Smooth muscle cell (in vitro differentiated cells): ENCODE measurements around the gene HDAC10. TPM values are rescaled to one million over a fixed set of nuclear protein-coding genes. Genes with fewer than 3 reads are reported as not detected.
A peak's percentile ranks its signal among the peaks of the same experiment; 100 is the strongest.

Source experiments
- DNase-seq: peaks from one replicate; lab custom pipeline; 2025; ENCODE audit not compliant: unreplicated experiment; lab: John Stamatoyannopoulos, UW
- H2AFZ ChIP-seq: fragments of 200-600 bp; sonication (generic); 2 replicates; pipeline ENCODE4 v1.6.0; 2016; ENCODE audit warnings: antibody characterized with exemption, low read depth, mild to moderate bottlenecking
- H3F3A ChIP-seq: fragments of 200-600 bp; sonication (generic); 2 replicates; pipeline ENCODE4 v1.6.0; 2017; ENCODE audit warnings: antibody characterized with exemption, low read depth
- H3K27ac ChIP-seq: fragments of 200-600 bp; sonication (generic); 2 replicates; pipeline ENCODE4 v1.5.1; 2016; ENCODE audit warnings: low read depth, mild to moderate bottlenecking
- H3K27me3 ChIP-seq: fragments of 200-600 bp; sonication (generic); 2 replicates; pipeline ENCODE4 v1.6.1; 2016; ENCODE audit warnings: low read depth, mild to moderate bottlenecking
- H3K36me3 ChIP-seq: fragments of 200-600 bp; sonication (generic); 2 replicates; pipeline ENCODE4 v1.5.1; 2016; ENCODE audit warnings: low read depth
- H3K4me1 ChIP-seq: fragments of 200-600 bp; sonication (generic); 2 replicates; pipeline ENCODE4 v1.5.1; 2016; ENCODE audit warnings: low read depth
- H3K4me2 ChIP-seq: fragments of 200-600 bp; sonication (generic); 2 replicates; pipeline ENCODE4 v1.6.0; 2016; ENCODE audit warnings: mild to moderate bottlenecking
- H3K4me3 ChIP-seq: fragments of 200-600 bp; sonication (generic); 2 replicates; pipeline ENCODE4 v1.5.1; 2016; ENCODE audit warnings: mild to moderate bottlenecking
- H3K79me2 ChIP-seq: fragments of 200-600 bp; sonication (generic); 2 replicates; pipeline ENCODE4 v1.6.0; 2016; ENCODE audit warnings: low read depth, mild to moderate bottlenecking
- H3K9ac ChIP-seq: fragments of 200-600 bp; sonication (generic); 2 replicates; pipeline ENCODE4 v1.6.0; 2016; ENCODE audit warnings: low read depth
- H3K9me3 ChIP-seq: fragments of 200-600 bp; sonication (generic); replicated peaks from 2 replicates; pipeline ENCODE4 v1.5.1; 2016; ENCODE audit warnings: low read depth
- H4K20me1 ChIP-seq: fragments of 200-600 bp; sonication (generic); 2 replicates; pipeline ENCODE4 v1.6.0; 2016; ENCODE audit warnings: low read depth
- WGBS: methylation state at CpG from one replicate; pipeline ENCODE4 v1.1.7; 2016; ENCODE audit warnings: low lambda C conversion rate; 5-methylcytosine and 5-hydroxymethylcytosine counted together
- polyA plus RNA-seq: library from polyadenylated mRNA; unstranded; fragments of >200 nt; fragmentation: Nextera tagmentation; extraction: Ambion mirVana; gene quantifications from 2 replicates; pipeline ENCODE4 v1.2.1, GENCODE V29; 2016
- total RNA-seq: library from RNA; depleted of rRNA; stranded (reverse); fragments of >200 nt; gene quantifications from 2 replicates; pipeline ENCODE4 v1.2.3, GENCODE V29; 2014
- TF ChIP-seq, protein P1 (sequence below): fragments of 200-600 bp; sonication (generic); IDR thresholded peaks from 2 replicates; pipeline ENCODE4 v1.5.1; 2017; ENCODE audit warnings: borderline replicate concordance, mild to moderate bottlenecking, antibody characterized with exemption; ENCODE audit not compliant: insufficient read depth, poor library complexity, severe bottlenecking

HDAC10 gene
- total and polyA plus RNA-seq, 2 experiments from 2014 or later, result 9.5 to 15.7 TPM

DNA sequence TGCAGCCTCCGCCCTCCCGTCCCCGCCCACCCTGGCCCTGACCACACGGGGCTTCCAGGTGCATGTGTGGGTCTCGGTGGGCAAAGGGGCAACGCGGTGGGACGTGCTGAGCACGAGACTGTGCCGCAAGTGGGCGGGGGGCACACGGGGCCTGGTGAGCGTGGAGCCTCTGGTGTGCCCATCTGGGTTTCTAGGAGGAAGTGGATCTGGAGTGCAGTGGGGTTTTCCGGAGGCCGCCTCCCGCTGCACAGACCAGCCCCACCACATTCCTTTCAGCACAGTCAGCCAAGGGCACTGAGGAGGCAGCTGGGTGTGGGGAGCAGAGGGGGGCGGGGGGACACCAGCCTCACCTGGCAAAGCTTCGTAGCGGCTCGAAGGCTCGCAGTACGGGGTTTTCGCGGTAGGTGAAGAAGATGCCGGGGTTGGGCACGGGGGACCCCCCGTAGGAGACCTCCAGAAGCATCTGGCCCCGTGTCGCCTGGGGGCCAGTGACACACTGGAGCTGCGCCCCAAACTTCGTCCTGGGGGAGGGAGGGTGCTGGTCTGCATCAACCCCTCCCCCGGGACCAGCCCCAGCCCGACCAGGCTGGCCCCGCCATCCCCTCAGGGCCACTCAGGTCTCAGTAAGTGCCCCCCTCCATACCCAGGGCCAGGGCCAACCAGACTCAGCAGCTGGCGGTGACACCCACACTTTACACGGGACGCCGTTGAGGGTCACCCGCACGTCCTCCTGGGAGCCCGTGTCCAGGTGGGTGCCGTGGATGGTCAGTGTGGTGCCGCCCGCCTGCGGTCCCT is 31.5 kb upstream of the HDAC10 start:
- no peaks in the 10 kb centered on the region for H3F3A ChIP-seq
- H3K27ac ChIP-seq, result peak overlapping the region; percentile 59
- WGBS, result 83% methylated on average over 41 of the region's 45 CpGs
- no peaks in the 10 kb centered on the region for H3K27me3 ChIP-seq
- H3K4me3 ChIP-seq, result no peak overlapping the region
- H3K4me1 ChIP-seq, result no peaks in the 10 kb centered on the region
- peak overlapping the region; percentile 17 for H3K4me2 ChIP-seq
- H3K9ac ChIP-seq, result no peak overlapping the region
- TF ChIP-seq, protein P1, sequence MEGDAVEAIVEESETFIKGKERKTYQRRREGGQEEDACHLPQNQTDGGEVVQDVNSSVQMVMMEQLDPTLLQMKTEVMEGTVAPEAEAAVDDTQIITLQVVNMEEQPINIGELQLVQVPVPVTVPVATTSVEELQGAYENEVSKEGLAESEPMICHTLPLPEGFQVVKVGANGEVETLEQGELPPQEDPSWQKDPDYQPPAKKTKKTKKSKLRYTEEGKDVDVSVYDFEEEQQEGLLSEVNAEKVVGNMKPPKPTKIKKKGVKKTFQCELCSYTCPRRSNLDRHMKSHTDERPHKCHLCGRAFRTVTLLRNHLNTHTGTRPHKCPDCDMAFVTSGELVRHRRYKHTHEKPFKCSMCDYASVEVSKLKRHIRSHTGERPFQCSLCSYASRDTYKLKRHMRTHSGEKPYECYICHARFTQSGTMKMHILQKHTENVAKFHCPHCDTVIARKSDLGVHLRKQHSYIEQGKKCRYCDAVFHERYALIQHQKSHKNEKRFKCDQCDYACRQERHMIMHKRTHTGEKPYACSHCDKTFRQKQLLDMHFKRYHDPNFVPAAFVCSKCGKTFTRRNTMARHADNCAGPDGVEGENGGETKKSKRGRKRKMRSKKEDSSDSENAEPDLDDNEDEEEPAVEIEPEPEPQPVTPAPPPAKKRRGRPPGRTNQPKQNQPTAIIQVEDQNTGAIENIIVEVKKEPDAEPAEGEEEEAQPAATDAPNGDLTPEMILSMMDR, result no peak
- no peak overlapping the region for H2AFZ ChIP-seq
- peaks cover 92% of the 10 kb centered on the region for H4K20me1 ChIP-seq
- no peaks in the 10 kb centered on the region for H3K36me3 ChIP-seq
- no peaks in the 10 kb centered on the region for H3K9me3 ChIP-seq
- DNase-seq, result no peak
- peaks cover 23% of the 10 kb centered on the region for H3K79me2 ChIP-seq

DNA sequence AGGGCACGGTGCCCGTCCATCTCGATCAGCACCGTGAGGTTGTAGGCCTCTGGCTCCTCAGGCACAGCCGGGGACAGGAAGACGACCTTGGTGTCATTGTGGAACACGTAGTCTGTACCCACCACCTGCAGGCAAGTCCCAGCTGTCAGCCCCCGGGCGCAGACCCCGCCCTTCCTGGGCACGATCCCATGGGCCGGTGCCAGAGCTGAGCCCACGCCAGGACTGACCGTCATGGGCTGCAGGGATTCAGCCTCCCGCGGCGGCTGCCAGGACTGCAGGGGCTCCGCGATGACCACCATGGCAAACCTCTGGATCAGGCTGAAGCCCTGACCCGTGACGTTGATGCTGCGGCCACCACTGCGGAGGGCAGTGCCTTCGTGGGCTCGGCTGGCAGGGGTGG is 30.9 kb upstream of the HDAC10 start:
- WGBS, result 93% methylated on average over 25 of the region's 25 CpGs
- no peak overlapping the region for H3K9ac ChIP-seq
- no peaks in the 10 kb centered on the region for H3F3A ChIP-seq
- no peaks in the 10 kb centered on the region for H3K4me1 ChIP-seq
- no peak overlapping the region for H3K4me2 ChIP-seq
- no peaks in the 10 kb centered on the region for H3K27me3 ChIP-seq
- peak overlapping the region; percentile 59 for H3K27ac ChIP-seq
- no peak overlapping the region for H3K4me3 ChIP-seq
- TF ChIP-seq, protein P1, result no peak
- H2AFZ ChIP-seq, result no peak overlapping the region
- H3K9me3 ChIP-seq, result no peaks in the 10 kb centered on the region
- H4K20me1 ChIP-seq, result peaks cover 92% of the 10 kb centered on the region
- peaks cover 17% of the 10 kb centered on the region for H3K79me2 ChIP-seq
- no peaks in the 10 kb centered on the region for H3K36me3 ChIP-seq
- DNase-seq, result no peak

DNA sequence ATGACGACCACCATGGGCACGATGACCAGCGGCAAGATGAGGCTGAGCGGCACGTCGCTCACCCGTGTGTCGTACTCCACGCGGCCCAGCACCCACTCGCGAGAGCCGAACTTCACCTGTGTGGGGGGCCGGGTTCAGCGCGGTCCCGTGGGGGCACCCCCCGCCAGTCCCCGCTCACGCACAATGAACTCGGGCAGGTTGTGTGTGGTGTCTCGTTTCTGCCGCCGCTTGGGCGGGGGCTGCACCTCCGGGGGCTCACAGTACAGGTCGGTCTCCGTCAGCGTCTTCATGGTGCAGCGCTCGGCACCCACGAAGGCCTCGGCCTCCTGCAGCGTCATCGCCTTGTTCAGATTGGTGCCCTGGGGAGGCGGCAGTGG is 30.3 kb upstream of the HDAC10 start:
- TF ChIP-seq, protein P1, result no peak
- H3K9me3 ChIP-seq, result no peaks in the 10 kb centered on the region
- no peak overlapping the region for H3K4me2 ChIP-seq
- peaks cover 92% of the 10 kb centered on the region for H4K20me1 ChIP-seq
- H3F3A ChIP-seq, result no peaks in the 10 kb centered on the region
- no peaks in the 10 kb centered on the region for H3K27me3 ChIP-seq
- H3K4me3 ChIP-seq, result no peak overlapping the region
- WGBS, result 96% methylated on average over 36 of the region's 36 CpGs
- H3K36me3 ChIP-seq, result no peaks in the 10 kb centered on the region
- H3K4me1 ChIP-seq, result no peaks in the 10 kb centered on the region
- H3K79me2 ChIP-seq, result peaks cover 11% of the 10 kb centered on the region
- DNase-seq, result no peak
- no peak overlapping the region for H2AFZ ChIP-seq
- H3K9ac ChIP-seq, result no peak overlapping the region
- no peak overlapping the region for H3K27ac ChIP-seq

DNA sequence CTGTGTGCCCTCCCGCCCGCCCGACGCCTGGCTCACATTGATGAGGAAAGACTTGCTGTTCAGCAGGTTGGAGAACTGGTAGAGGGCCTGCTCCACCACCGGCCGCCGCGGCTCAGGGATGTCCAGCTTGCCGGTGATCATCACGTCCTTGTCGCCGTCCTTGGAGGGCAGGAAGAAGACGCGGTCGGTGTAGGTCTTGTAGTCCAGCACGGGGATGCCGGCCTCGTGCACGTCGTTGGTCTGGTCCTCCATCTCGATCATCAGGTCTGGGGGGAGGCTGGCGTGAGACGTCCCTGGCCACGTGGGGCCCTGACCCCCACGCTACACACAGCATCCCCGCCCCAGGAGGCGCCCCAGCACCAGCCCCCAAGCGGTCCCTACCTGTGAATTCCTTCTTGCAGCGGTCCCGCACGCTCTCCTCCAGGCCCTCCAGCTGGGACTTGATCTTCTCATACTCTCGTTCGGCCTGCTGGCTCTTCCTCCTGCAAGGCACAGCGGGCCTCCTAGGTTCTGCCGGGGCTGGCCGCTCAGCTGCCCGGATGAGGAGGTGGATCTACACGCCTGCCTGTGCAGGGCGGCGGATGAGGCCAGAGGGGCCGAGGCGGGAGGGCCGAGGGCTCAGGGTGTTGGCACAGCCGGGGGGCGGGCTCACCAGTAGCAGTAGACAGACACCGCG is 29.8 kb upstream of the HDAC10 start:
- H3K4me3 ChIP-seq, result no peak overlapping the region
- H3K4me1 ChIP-seq, result no peaks in the 10 kb centered on the region
- no peaks in the 10 kb centered on the region for H3K27me3 ChIP-seq
- H3K27ac ChIP-seq, result no peak overlapping the region
- H3K36me3 ChIP-seq, result no peaks in the 10 kb centered on the region
- DNase-seq, result no peak
- WGBS, result 98% methylated on average over 34 of the region's 47 CpGs
- H2AFZ ChIP-seq, result no peak overlapping the region
- H3K79me2 ChIP-seq, result peaks cover 6% of the 10 kb centered on the region
- TF ChIP-seq, protein P1, result no peak
- no peak overlapping the region for H3K4me2 ChIP-seq
- H3K9me3 ChIP-seq, result no peaks in the 10 kb centered on the region
- no peak overlapping the region for H3K9ac ChIP-seq
- H3F3A ChIP-seq, result peaks cover 2% of the 10 kb centered on the region
- H4K20me1 ChIP-seq, result peaks cover 92% of the 10 kb centered on the region
